GM18507 (cell line): ENCODE measurements around the gene NR1H3.

Experiments used
- DNase-seq: peaks from one replicate; pipeline ENCODE4 v3.0.0; 2011; ENCODE audit warnings: low read depth; ENCODE audit not compliant: insufficient read length; ENCODE audit errors: extremely low spot score
- FAIRE-seq: peaks from 2 replicates; lab custom pipeline; 2011; peaks lifted over from hg19 to GRCh38; lab: Jason Lieb, UNC

Gene NR1H3

DNA sequence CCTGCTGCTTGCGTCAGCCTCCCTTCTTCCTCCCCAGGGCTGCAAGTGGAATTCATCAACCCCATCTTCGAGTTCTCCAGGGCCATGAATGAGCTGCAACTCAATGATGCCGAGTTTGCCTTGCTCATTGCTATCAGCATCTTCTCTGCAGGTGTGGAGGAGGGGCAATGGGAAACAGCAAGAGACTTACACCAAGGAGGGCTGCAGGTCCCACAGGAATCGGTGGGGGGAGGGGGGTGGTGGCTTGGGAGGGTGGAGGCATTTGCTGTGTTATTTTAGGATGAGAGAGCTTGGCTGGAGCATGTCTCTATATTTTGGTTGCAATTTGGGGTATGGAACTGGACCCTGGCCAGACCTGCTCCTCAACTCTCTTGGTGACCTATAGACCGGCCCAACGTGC lies 10.1 kb downstream of the NR1H3 start:
- no peak for DNase-seq
- FAIRE-seq = no peak

DNA sequence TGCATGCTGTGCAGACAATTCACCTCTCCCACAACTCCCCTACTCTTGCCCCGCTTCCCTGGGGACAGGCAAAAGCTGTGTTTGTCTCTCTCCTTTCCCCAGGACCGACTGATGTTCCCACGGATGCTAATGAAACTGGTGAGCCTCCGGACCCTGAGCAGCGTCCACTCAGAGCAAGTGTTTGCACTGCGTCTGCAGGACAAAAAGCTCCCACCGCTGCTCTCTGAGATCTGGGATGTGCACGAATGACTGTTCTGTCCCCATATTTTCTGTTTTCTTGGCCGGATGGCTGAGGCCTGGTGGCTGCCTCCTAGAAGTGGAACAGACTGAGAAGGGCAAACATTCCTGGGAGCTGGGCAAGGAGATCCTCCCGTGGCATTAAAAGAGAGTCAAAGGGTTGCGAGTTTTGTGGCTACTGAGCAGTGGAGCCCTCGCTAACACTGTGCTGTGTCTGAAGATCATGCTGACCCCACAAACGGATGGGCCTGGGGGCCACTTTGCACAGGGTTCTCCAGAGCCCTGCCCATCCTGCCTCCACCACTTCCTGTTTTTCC lies 10.7 kb downstream of the NR1H3 start:
- no peak for DNase-seq
- FAIRE-seq = no peak

DNA sequence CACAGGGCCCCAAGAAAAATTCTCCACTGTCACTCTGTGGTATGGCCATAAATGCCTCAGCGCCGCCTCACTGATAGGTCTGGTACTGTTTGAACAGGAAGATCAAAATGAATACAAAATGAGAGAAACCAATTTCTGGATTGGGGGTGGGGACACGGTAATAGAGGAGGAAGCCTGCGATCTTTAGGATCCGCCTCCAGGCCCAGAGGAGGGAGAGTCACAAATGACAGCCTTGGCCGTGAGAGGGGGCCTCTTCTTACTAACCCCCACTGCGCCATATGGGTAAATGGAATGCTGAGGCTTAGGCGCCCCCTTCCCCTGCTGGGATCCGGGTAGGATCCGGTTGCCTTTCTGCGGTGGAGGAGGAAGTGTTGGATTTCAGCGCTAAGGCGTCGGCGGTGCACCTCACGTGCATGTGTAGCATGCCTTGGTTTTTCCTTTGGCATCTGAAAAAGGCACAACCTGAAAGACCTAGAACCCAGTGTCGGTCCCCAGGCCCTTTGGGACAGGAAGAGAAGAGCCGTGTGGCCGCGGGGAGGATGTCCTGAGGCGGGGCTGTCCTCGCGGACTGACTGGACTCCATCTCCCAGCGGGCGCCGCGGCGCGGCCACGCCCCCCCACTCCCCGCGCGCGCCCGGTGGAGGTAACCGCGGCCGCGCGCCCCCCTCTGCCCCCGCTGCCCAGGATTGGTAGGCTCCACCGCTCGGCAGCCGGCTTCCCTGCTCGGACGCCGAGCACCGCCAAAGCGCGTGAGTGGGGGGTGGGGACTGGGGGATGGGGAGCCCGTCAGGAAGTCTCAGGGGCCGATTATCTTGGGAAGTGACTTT lies 11.4 kb downstream of the NR1H3 start:
- DNase-seq (peak; percentile 88), FAIRE-seq (no peak)

DNA sequence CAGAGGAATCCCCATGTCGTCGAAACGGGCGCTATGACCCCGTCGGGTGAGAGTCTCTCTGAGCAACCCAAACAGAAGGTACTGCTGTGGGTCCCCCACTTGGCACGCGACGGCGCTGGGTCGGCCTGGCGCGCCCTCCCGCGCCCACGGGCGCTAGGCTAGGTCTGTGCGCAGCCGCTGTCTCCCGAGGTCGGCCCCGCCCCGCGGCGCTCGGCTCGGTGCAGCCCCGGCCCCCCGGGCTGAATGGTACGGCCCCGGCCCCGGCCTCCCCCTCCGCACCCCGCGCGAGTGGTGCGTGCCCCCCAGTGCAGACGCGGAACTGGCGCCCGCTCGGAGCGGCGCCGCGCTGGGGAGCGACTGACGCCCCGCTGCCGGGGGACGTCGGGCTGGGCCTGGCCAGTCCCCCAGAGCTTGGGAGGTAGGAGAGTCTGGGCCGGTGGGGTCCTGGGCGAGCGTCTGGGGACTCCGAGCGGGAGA lies 12.1 kb downstream of the NR1H3 start, which contains the start of gene MADD:
Gene MADD, plus strand, starts transcription at position 305 of the 477 bp plus-strand sequence.
- FAIRE-seq (peak; percentile 36), DNase-seq (peak; percentile 93)

DNA sequence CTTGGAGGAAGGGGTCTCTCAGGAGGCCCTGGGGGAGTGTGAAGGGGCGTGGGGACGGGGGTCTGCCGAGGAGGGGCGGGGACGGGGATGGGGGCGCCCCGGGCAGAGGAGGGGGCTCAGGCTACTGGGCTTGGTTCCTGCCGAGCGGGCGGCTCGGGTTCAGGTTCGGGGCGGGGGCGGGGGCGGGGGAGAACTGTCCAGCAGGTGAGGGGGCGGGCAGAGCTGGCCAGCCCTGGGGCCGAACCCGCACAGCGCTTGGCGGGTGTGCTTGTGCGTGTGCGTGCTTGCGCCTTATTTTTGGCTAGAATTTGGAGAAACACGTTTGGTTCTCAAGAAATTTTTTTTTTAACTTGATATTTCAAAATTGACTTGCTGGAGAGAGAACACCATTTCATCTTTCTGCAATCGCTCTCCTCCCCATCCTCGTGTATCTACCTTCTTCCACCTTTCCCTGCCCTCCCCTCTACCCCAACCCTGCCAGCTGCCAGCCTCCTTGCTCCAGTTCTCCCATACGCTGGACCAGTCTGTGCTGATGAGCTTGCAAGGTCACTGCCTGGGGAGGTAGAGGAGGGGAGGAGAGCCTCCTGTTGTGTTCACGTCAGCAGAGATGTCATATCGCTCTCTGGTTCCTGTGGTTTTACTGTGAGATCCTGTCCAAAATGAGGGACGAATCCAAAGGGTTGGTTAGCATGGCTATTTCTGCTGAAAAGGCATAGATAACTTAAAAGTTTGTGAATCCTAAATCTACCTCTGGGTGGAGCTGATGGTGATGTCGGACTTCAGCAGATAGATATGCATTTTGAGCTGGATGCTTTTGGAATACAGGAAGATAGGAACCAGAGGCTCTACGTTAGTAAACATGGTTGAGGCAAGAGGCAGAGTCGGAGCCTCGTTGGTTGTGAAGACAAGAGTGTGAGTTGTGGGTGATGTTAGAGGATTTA lies 12.8 kb downstream of the NR1H3 start:
- DNase-seq (no peak), FAIRE-seq (no peak)

DNA sequence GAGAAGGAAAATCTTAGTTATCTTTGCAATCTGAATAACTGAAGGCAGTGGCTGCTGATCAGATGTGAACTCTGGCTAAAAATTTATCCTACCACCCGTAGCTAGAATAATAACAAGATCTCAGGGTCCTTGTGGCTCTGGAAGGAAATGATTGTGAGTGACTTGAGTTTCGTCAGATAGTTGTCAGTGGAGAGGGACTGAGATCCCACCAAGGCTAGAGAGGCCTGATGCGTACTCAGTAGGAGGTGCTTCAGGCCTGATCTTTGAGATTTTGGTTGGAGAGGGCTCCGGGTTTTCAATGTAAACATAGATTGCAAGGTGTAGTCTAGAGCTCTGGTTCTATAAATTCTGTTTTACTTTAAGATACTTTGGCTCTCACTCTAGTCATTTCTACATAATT lies 13.5 kb downstream of the NR1H3 start:
- no peak for FAIRE-seq

DNA sequence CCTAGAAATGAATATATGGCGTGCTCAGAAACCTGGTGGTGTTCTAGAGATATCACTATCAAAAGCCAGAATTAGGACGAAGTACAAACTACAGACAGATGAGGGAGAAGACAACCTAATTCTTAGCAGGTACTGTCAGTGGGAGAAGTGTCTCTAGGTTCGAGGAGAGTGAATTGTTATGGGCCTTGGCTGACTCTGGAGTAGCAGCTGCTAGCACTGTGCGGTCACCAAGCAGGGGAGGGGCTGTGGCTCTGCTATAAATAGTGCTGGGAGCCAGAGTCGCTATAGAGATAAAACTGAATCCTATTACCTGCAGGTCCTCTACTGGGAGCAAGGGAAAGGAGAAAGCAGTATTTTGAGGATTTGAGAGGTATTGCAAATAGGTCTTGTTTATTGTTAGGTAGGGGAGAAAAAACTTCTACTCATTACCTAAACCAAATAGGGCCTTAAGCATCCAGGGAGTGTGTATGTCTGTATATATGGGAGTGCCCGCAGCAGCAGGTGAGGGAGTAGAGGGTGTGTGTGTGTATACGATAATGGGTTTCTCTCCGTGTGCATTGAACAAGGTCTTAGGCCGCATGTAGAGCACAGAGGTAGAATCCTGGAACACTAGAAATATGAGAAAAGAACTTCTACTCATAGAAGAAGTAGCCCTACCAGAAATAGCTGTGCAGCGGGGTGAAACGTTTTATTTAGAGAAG lies 14.3 kb downstream of the NR1H3 start:
- FAIRE-seq = no peak
- no peak for DNase-seq

More for the DNA sequence above, 13.5 kb downstream of the NR1H3 start:
- DNase-seq = no peak

DNA sequence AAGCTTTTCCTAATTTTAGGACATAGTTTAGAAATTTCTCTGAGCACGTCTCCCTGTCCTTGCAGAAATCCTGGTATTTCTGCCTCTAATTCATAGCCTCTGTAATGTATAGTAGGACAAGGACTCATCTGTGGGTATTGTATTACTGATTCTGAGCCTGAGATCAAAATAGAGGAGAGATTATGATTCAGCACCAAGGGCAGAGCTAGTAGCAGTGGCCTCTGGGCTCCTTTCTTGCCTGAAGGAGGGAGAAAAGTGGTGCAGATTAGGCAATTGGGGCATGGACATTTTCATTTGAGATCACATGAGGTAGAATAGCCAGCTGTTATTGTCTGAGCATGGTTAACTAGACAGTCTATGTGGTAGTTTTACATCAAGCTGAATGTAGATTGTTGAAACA lies 14.9 kb downstream of the NR1H3 start:
- DNase-seq (no peak), FAIRE-seq (no peak)

DNA sequence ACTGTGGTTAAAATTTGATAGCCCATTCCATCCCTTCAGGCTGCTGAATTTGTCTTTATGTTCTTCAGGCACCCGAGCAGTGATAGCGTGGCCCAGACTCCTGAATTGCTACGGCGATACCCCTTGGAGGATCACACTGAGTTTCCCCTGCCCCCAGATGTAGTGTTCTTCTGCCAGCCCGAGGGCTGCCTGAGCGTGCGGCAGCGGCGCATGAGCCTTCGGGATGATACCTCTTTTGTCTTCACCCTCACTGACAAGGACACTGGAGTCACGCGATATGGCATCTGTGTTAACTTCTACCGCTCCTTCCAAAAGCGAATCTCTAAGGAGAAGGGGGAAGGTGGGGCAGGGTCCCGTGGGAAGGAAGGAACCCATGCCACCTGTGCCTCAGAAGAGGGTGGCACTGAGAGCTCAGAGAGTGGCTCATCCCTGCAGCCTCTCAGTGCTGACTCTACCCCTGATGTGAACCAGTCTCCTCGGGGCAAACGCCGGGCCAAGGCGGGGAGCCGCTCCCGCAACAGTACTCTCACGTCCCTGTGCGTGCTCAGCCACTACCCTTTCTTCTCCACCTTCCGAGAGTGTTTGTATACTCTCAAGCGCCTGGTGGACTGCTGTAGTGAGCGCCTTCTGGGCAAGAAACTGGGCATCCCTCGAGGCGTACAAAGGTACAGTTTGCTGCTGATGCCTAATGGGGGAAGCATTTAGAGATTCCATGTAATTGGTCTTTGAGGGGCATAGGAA lies 16.9 kb downstream of the NR1H3 start:
- DNase-seq (no peak), FAIRE-seq (no peak)

DNA sequence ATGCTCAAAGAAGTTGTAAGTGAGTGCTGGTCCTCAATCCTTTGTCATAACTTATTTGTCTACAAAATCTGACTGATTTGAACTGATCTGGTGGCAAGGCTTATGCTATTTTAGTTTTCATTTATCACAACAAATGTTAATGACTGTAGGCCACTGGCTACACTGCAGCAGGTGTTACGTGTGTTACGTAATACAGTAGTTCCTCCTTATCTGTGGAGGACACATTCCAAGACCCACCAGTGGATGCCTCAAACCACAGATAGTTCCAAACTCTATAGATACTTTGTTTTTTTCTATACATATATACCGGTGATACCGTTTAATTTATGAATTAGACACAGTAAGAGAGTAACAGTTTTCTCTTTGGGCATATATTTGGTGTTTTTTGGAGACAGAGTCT lies 19.1 kb downstream of the NR1H3 start:
- FAIRE-seq (no peak), DNase-seq (no peak)

DNA sequence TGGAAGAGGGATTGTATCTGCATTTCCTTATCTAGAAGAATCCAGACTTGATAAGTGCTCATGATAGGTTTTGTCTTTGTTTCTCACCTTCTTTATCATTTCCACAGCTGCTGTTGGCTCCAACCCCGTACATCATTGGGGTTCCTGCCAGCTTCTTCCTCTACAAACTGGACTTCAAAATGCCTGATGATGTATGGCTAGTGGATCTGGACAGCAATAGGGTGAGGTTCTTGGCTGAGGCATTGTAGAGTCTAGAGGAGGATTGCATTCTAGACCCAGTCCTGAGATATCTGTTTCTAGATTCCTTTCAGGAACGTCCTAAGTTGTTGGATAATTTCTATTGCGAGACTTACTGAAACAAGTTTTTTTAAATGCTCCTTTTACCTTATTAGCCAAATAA lies 20.3 kb downstream of the NR1H3 start:
- no peak for DNase-seq
- no peak for FAIRE-seq

DNA sequence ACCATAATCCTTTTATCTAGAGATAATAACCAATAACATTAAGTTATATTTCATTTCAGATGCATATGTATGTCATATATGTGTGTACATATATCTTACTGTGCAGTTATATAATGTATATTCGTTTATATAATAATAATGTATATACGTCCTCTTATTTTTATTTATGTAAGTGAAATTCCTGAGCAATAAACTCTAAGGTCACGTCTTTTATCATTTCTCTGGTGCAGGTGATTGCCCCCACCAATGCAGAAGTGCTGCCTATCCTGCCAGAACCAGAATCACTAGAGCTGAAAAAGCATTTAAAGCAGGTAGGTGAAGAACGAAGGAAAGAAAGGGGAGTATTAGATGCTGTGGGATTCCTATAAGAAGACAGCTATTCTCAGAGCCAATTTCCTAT lies 21.0 kb downstream of the NR1H3 start:
- DNase-seq = no peak
- no peak for FAIRE-seq

DNA sequence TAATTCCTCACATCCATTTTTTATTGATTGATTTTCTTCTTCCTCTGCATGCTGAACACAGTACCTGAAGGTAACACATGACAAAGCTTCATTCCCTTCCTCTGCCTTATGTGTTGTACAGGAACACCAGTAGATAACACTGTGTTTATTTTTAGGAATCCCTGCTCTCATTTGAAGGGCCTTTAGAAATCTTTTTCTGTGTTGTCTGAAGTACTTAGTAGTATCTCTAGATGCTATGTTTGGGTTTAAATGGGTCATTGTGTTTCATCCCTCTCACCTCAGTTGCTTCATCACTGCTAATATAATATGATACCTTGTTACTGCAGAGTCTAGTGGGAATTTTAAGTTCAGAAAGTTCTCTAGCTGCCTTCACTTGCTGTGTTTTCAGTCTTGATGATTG lies 22.3 kb downstream of the NR1H3 start:
- no peak for DNase-seq
- no peak for FAIRE-seq

DNA sequence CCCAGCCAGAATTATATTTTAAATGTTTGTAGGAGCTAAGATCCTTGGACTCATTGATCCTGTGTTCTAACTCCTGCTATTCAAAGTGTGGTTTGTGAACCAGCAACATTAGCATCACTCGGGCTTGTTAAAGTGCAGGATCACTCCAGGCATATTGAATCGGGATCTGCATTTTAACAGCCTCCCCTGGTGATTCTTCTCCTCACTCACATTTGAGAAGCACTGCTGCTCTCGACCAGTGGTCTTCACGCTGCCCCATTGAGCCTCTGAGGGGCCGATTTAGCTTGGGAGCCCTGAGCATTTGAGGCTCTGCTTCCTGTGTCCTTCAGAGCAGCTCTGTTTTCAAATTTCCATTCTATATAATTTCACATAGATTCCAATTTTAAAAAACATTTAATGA lies 23.1 kb downstream of the NR1H3 start:
- FAIRE-seq = no peak

DNA sequence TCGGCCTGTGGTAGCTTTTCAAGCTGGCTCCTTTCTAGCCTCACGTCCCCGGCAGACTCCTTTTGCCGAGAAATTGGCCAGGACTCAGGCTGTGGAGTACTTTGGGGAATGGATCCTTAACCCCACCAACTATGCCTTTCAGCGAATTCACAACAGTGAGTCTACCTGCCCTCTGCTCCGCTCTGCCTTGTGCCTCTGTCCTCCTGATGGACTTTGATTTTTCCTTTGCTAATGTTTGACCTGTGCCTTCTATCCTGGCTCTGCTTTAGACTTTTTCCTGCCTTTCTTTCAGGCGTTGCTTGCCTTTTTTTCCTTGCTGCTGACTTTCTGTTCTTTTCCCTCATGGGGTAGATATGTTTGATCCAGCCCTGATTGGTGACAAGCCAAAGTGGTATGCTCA lies 24.7 kb downstream of the NR1H3 start:
- no peak for DNase-seq
- no peak for FAIRE-seq

More for the DNA sequence above, 23.1 kb downstream of the NR1H3 start:
- no peak for DNase-seq

DNA sequence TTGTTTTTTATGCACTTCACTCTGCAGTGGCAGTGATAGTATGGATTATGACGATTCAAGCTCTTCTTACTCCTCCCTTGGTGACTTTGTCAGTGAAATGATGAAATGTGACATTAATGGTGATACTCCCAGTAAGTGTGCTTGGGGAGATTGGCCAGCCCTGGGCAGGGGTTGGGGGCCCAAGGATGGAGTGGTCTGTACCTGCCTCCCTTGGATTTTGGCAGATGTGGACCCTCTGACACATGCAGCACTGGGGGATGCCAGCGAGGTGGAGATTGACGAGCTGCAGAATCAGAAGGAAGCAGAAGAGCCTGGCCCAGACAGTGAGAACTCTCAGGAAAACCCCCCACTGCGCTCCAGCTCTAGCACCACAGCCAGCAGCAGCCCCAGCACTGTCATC lies 26.4 kb downstream of the NR1H3 start:
- no peak for FAIRE-seq

DNA sequence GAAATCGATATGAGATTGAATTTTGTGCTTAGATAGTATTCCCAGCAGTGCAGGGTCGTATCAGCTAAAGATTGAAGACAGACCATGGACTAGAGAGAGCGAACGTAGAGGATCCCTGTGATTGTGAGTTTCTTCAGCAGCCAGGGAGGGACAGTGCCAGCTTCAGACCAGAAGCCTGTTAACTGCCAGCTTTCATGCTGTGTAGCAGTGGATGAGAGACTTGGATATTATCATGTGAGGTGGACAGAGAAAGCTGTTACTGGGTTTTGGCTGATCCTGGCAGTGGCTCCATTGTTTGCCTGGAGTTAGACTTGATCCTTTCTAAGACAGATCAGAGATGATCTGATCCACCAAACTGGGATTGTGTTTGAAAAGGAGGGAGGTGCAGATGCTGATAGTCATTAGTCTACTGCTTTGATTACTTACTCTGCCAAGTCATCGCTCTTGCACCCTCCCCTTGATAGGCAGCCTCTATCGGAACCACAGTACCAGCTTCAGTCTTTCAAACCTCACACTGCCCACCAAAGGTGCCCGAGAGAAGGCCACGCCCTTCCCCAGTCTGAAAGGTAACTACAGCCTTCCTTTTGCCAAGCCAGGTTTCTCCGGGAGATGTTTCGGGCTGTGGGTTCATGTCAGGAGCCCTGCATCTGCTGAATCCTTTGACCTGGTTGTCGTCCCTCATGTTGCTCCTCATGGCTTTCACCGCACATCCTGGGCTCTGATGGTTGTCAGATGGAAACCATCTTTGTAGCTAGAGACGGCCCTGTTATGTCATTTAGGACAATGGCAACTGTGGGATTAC lies 28.4 kb downstream of the NR1H3 start:
- no peak for FAIRE-seq
- no peak for DNase-seq

More for the DNA sequence above, 26.4 kb downstream of the NR1H3 start:
- DNase-seq = no peak

DNA sequence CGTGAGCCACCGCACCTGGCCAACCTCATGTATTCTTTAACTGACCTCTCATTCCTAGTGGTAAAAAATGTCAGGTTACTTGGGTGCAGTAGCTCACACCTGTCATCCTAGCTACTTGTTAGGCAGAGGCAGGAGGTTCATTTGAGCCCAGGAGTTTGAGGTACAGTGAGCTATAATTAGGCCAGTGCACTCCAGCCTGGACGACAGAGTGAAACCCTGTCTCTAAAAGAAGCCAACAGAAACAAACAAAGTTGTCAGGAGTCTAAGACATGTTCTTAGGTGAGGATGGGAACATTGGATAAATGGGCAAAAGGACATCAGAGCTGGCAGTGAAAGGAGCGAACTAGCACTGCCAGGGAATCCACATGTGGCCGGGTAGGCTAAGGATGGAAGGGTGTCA lies 30.3 kb downstream of the NR1H3 start:
- FAIRE-seq = no peak
- DNase-seq = no peak
